ENCODE results near the gene MTHFD1.

Gene MTHFD1

GRCh38 chr14:64411001-64411400, 22.8 kb downstream of the MTHFD1 start:
- TF ChIP-seq REST (IDR thresholded peaks at IDR 0.05; ENCODE audit: insufficient read depth in 1 of 2, low read depth in 2 of 2, low read length in 2 of 2) (no peak), POLR2AphosphoS5 (IDR thresholded peaks at IDR 0.05; ENCODE audit: low read depth, low read length) (no peak), SIN3A (IDR thresholded peaks at IDR 0.05; ENCODE audit: borderline replicate concordance, insufficient read depth, low read length) (no peak), TAF1 (IDR thresholded peaks at IDR 0.05; ENCODE audit: borderline replicate concordance, insufficient read depth, low read length) (no peak), FOXP2 (optimal IDR thresholded peaks at IDR 0.05; ENCODE audit: borderline replicate concordance, extremely low read depth, extremely low read length, insufficient read depth) (no peak)

GRCh38 chr14:64412237-64412636, 24.1 kb downstream of the MTHFD1 start:
- TF ChIP-seq TAF1 (IDR thresholded peaks at IDR 0.05; ENCODE audit: borderline replicate concordance, insufficient read depth, low read length) (no peak), FOXP2 (optimal IDR thresholded peaks at IDR 0.05; ENCODE audit: borderline replicate concordance, extremely low read depth, extremely low read length, insufficient read depth) (no peak), POLR2AphosphoS5 (IDR thresholded peaks at IDR 0.05; ENCODE audit: low read depth, low read length) (no peak), REST (IDR thresholded peaks at IDR 0.05; ENCODE audit: insufficient read depth in 1 of 2, low read depth in 2 of 2, low read length in 2 of 2) (no peak), SIN3A (IDR thresholded peaks at IDR 0.05; ENCODE audit: borderline replicate concordance, insufficient read depth, low read length) (no peak)

GRCh38 chr14:64416348-64416932, 28.3 kb downstream of the MTHFD1 start:
- TF ChIP-seq FOXP2 (optimal IDR thresholded peaks at IDR 0.05; ENCODE audit: borderline replicate concordance, extremely low read depth, extremely low read length, insufficient read depth) (no peak), REST (IDR thresholded peaks at IDR 0.05; ENCODE audit: insufficient read depth in 1 of 2, low read depth in 2 of 2, low read length in 2 of 2) (no peak), POLR2AphosphoS5 (IDR thresholded peaks at IDR 0.05; ENCODE audit: low read depth, low read length) (no peak), SIN3A (IDR thresholded peaks at IDR 0.05; ENCODE audit: borderline replicate concordance, insufficient read depth, low read length) (no peak), TAF1 (IDR thresholded peaks at IDR 0.05; ENCODE audit: borderline replicate concordance, insufficient read depth, low read length) (no peak)

- no peak for TF ChIP-seq REST (IDR thresholded peaks at IDR 0.05; ENCODE audit: insufficient read depth in 1 of 2, low read depth in 2 of 2, low read length in 2 of 2)
- no peak for TF ChIP-seq TAF1 (IDR thresholded peaks at IDR 0.05; ENCODE audit: borderline replicate concordance, insufficient read depth, low read length)
- TF ChIP-seq SIN3A (IDR thresholded peaks at IDR 0.05; ENCODE audit: borderline replicate concordance, insufficient read depth, low read length), result no peak
- TF ChIP-seq POLR2AphosphoS5 (IDR thresholded peaks at IDR 0.05; ENCODE audit: low read depth, low read length), result no peak
- TF ChIP-seq FOXP2 (optimal IDR thresholded peaks at IDR 0.05; ENCODE audit: borderline replicate concordance, extremely low read depth, extremely low read length, insufficient read depth), result no peak
Observed at GRCh38 chr14:64417055-64417770, 29.1 kb downstream of the MTHFD1 start.
